GM12891 (cell line): ENCODE measurements around the gene MGLL.

Experiments
- DNase-seq: peaks from one replicate; pipeline ENCODE4 v3.0.0; 2011; ENCODE audit warnings: low spot score; ENCODE audit not compliant: insufficient read length
- FAIRE-seq: peaks from 2 replicates; lab custom pipeline; 2011; peaks lifted over from hg19 to GRCh38; lab: Jason Lieb, UNC
- PAX5 ChIP-seq: IDR thresholded peaks from 2 replicates; pipeline ENCODE4 v1.6.1; 2011; ENCODE audit warnings: low read length, moderate library complexity, mild to moderate bottlenecking; ENCODE audit not compliant: insufficient read depth, severe bottlenecking
- POLR2A ChIP-seq: IDR thresholded peaks from 2 replicates; pipeline ENCODE4 v1.6.1; 2011; ENCODE audit warnings: low read depth, low read length, control low read depth
- POLR2AphosphoS5 ChIP-seq: IDR thresholded peaks from 2 replicates; pipeline ENCODE4 v1.6.1; 2011; ENCODE audit warnings: low read depth, low read length, control low read depth
- POU2F2 ChIP-seq: IDR thresholded peaks from 2 replicates; pipeline ENCODE4 v1.6.1; 2011; ENCODE audit warnings: low read depth, mild to moderate bottlenecking, control low read depth, low read length, moderate library complexity
- SPI1 ChIP-seq: IDR thresholded peaks from 2 replicates; pipeline ENCODE4 v1.6.1; 2011; ENCODE audit warnings: low read depth, low read length, control low read depth
- TAF1 ChIP-seq: IDR thresholded peaks from 2 replicates; pipeline ENCODE4 v1.6.1; 2011; ENCODE audit warnings: low read depth, low read length, control low read depth

Gene MGLL

GRCh38 chr3:127785711-127786265 is 36.5 kb downstream of the MGLL start:
- DNase-seq = no peak

GRCh38 chr3:127784865-127785710 is 37.2 kb downstream of the MGLL start:
- TF ChIP-seq POLR2AphosphoS5 (no peak), POU2F2 (no peak), POLR2A (no peak), PAX5 (no peak), TAF1 (no peak), SPI1 (no peak)
- no peak for DNase-seq
- no peak for FAIRE-seq

More at GRCh38 chr3:127785711-127786265, 36.5 kb downstream of the MGLL start:
- no peak for TF ChIP-seq POU2F2
- FAIRE-seq = peak; percentile 9

- no peak for FAIRE-seq
These were observed 38.0 kb downstream of the MGLL start for GRCh38 chr3:127784283-127784682.

GRCh38 chr3:127783642-127784160 is 38.6 kb downstream of the MGLL start:
- TF ChIP-seq POLR2AphosphoS5 = no peak
- TF ChIP-seq POU2F2 = no peak
- TF ChIP-seq POLR2A = no peak
- no peak for DNase-seq
- no peak for FAIRE-seq

More at GRCh38 chr3:127784283-127784682, 38.0 kb downstream of the MGLL start:
- no peak for DNase-seq
- TF ChIP-seq PAX5 = no peak
- no peak for TF ChIP-seq SPI1
- no peak for TF ChIP-seq POU2F2
- TF ChIP-seq POLR2AphosphoS5 = no peak
- TF ChIP-seq TAF1 = no peak
- no peak for TF ChIP-seq POLR2A

GRCh38 chr3:127783166-127783565 is 39.1 kb downstream of the MGLL start:
- no peak for DNase-seq
- FAIRE-seq = no peak
- TF ChIP-seq TAF1 (no peak), PAX5 (no peak), POU2F2 (no peak), SPI1 (no peak), POLR2A (no peak), POLR2AphosphoS5 (no peak)

- TF ChIP-seq PAX5 (no peak), TAF1 (no peak), POLR2A (no peak), POU2F2 (no peak), SPI1 (no peak), POLR2AphosphoS5 (no peak)
- peak; percentile 9 for FAIRE-seq
- DNase-seq = no peak
These were observed 40.8 kb downstream of the MGLL start for GRCh38 chr3:127781411-127782001.

GRCh38 chr3:127780536-127781400 is 41.5 kb downstream of the MGLL start:
- no peak for DNase-seq
- TF ChIP-seq POU2F2 (no peak), TAF1 (no peak), POLR2AphosphoS5 (no peak), PAX5 (no peak), SPI1 (no peak)
- FAIRE-seq = peak; percentile 81

- FAIRE-seq = peak; percentile 84
These were observed 42.6 kb downstream of the MGLL start for GRCh38 chr3:127779747-127780146.

More at GRCh38 chr3:127779747-127780146, 42.6 kb downstream of the MGLL start:
- DNase-seq = no peak
- TF ChIP-seq SPI1 = peak; percentile 53
- TF ChIP-seq TAF1 = no peak
